NT2/D1 (cell line): ENCODE data around the gene ENTPD1.

ENCODE experiments used
- SUZ12 ChIP-seq: IDR thresholded peaks from 2 replicates; pipeline ENCODE4 v1.6.1; 2011; ENCODE audit not compliant: insufficient read length, insufficient read depth; ENCODE audit errors: extremely low read depth
- YY1 ChIP-seq: IDR thresholded peaks from 2 replicates; pipeline ENCODE4 v1.6.1; 2011; ENCODE audit not compliant: insufficient read length, insufficient read depth

DNA sequence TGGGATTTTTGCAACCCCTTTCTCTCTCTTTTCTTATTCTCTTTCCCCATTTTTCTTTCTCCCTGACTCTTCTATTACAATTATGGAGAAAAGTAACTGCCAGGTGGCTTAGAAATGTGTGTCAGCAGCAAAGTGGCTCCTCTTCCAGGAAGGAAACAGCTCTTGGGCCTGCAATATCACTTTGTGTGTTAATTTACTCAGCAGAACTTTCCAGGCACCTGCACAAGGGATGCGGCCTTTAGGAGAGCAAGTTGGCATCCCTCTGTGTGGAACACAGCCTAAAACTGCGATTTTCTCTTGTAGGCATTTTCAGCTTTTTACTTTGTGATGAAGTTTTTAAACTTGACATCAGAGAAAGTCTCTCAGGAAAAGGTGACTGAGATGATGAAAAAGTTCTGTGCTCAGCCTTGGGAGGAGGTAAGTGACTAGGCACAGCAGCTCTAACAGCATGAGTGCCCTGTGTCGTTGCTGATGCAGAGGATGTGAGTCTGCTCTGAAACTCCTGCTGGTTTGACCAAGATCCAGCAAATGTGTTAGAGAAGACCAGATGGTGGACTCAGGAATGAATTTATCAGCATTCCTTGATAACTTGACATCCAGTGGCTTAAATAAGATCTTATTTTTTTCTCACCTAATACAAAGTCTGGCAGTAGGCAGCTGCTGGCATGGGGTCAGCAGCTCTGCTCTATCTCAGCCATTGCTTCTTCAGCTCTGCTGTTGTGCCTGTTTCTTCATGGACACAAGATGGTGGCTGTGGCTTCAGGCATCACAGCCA, 104.4 kb downstream of the ENTPD1 start:
- TF ChIP-seq YY1: no peak
- TF ChIP-seq SUZ12: no peak
